ENCODE data around the gene AK8.

Gene AK8

GRCh38 chr9:132770770-132771310 is 107.2 kb downstream of the AK8 start:
- no peaks in the 10 kb centered on the region for H3K36me3 ChIP-seq (replicated peaks in 1 of 2; ENCODE audit: control insufficient read depth in 2 of 2, insufficient read depth in 2 of 2, low read length in 2 of 2)
- DNase-seq (ENCODE audit: low spot score): no peak
- no peaks in the 10 kb centered on the region for H3K79me1 ChIP-seq (ENCODE audit: low read depth, low read length)
- no peak overlapping the region for H3K23ac ChIP-seq (ENCODE audit: low read depth, low read length, poor library complexity)
- peaks cover 0 to 3% of the 10 kb centered on the region in 2 donors for H3K9me3 ChIP-seq (replicated peaks in 1 of 2; ENCODE audit: control insufficient read depth in 2 of 2, insufficient read depth in 1 of 2, low read depth in 1 of 2, low read length in 2 of 2)
- no peak overlapping the region for H3K14ac ChIP-seq (ENCODE audit: low read length)
- no peak overlapping the region for H2BK120ac ChIP-seq (ENCODE audit: low read depth, low read length)
- no CpG with 5 or more reads among the region's 10 CpGs for WGBS, 2 donors (ENCODE audit: extremely low coverage in 2 of 2, insufficient read length in 2 of 2, insufficient replicate concordance in 1 of 2)
- H2AK5ac ChIP-seq (ENCODE audit: low read depth, low read length): peak overlapping the region; percentile 1
- H3K4me2 ChIP-seq (ENCODE audit: insufficient read depth, low read length, poor library complexity, severe bottlenecking): peak overlapping the region; percentile 56
- no peak overlapping the region for H4K91ac ChIP-seq (ENCODE audit: low read depth, low read length, poor library complexity)
- H2BK15ac ChIP-seq (ENCODE audit: low read length): peak overlapping the region; percentile 51
- no peak overlapping the region for H2BK5ac ChIP-seq (ENCODE audit: low read length)
- no peak overlapping the region for H3K27ac ChIP-seq (replicated peaks; ENCODE audit: low read length)
- peaks cover 9 to 10% of the 10 kb centered on the region in 2 donors for H3K4me1 ChIP-seq (ENCODE audit: control insufficient read depth in 2 of 2, insufficient read depth in 1 of 2, low read depth in 1 of 2, low read length in 2 of 2)
- H3K27me3 ChIP-seq (ENCODE audit: control insufficient read depth in 3 of 3, insufficient read depth in 3 of 3, low read depth in 1 of 3, low read length in 3 of 3): peaks cover 0 to 3% (median 0%) of the 10 kb centered on the region in 3 experiments
- no peak overlapping the region for H3K9ac ChIP-seq (ENCODE audit: low read depth, low read length, poor library complexity)
- no peak overlapping the region for H3K4ac ChIP-seq (ENCODE audit: low read length)
- H2BK12ac ChIP-seq (ENCODE audit: low read length): no peak overlapping the region
- H4K8ac ChIP-seq (ENCODE audit: low read depth, low read length): peak overlapping the region; percentile 54
- H3K4me3 ChIP-seq (ENCODE audit: low read length in 2 of 2): peak overlapping the region in 1 of 2 donors; percentile 27
- peak overlapping the region; percentile 77 for H3K18ac ChIP-seq (ENCODE audit: low read length)
- H2AFZ ChIP-seq (ENCODE audit: low read length): peak overlapping the region; percentile 85

DNA sequence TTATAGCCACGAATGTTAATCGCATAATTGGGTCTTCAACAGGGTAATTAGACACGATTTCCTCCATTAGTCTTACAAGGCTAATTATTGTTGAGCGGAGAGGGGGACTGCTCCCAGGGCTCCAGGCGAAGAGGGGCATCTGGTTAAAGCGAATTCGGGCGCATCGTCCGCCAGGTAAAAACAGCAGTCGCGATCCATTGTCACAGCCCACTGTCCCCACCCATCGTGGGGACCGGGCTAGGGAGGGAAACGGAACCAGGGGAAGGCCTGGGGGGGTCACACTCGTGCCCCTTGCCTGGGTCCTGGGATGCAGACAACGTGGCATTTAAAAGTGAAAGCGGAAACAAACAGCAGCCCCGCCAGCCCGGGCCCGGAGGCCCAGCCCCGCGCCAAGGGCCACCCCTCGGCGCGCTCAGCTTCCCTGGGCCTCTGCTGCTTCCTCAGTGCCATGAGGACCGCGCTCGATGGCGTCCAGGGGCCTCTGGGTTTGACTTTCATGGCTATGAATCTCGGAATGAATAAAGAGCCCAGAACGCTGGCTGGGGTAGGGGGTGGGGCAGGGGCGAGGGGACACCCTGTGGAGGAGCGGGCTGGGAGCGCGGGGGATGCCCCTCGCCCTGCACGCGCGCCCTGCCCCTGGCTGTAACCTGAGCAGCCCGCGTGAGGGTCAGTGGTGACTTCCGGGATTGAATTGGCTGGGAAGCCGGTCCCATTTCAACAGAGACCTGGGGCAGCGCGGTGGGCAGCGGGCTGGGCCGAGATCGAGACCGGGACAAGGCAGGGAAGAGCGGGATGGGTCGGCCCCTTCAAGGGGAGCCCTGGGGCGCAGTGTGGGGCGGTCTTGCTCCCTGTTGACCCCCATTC is 107.9 kb downstream of the AK8 start:
- Histone ChIP-seq H2BK120ac (ENCODE audit: low read depth, low read length) (peak overlapping the region; percentile 78), H3K18ac (ENCODE audit: low read length) (peak overlapping the region; percentile 92), H3K27ac (replicated peaks; ENCODE audit: low read length) (no peak overlapping the region), H3K14ac (ENCODE audit: low read length) (no peak overlapping the region), H3K4me2 (ENCODE audit: insufficient read depth, low read length, poor library complexity, severe bottlenecking) (peak overlapping the region; percentile 92), H2AK5ac (ENCODE audit: low read depth, low read length) (peak overlapping the region; percentile 1), H2BK5ac (ENCODE audit: low read length) (no peak overlapping the region), H3K27me3 (ENCODE audit: control insufficient read depth in 3 of 3, insufficient read depth in 3 of 3, low read depth in 1 of 3, low read length in 3 of 3) (peaks cover 0 to 3% (median 0%) of the 10 kb centered on the region in 3 experiments), H3K4me1 (ENCODE audit: control insufficient read depth in 2 of 2, insufficient read depth in 1 of 2, low read depth in 1 of 2, low read length in 2 of 2) (peaks cover 9 to 10% of the 10 kb centered on the region in 2 donors), H3K9ac (ENCODE audit: low read depth, low read length, poor library complexity) (peak overlapping the region; percentile 89), H3K9me3 (replicated peaks in 1 of 2; ENCODE audit: control insufficient read depth in 2 of 2, insufficient read depth in 1 of 2, low read depth in 1 of 2, low read length in 2 of 2) (peaks cover 0 to 3% of the 10 kb centered on the region in 2 donors), H3K4me3 (ENCODE audit: low read length in 2 of 2) (peak overlapping the region; percentile 47 to 81), H3K4ac (ENCODE audit: low read length) (no peak overlapping the region), H3K79me1 (ENCODE audit: low read depth, low read length) (no peaks in the 10 kb centered on the region), H4K8ac (ENCODE audit: low read depth, low read length) (no peak overlapping the region), H3K23ac (ENCODE audit: low read depth, low read length, poor library complexity) (no peak overlapping the region), H2BK15ac (ENCODE audit: low read length) (peak overlapping the region; percentile 51), H2AFZ (ENCODE audit: low read length) (peak overlapping the region; percentile 85), H4K91ac (ENCODE audit: low read depth, low read length, poor library complexity) (no peak overlapping the region), H3K36me3 (replicated peaks in 1 of 2; ENCODE audit: control insufficient read depth in 2 of 2, insufficient read depth in 2 of 2, low read length in 2 of 2) (no peaks in the 10 kb centered on the region), H2BK12ac (ENCODE audit: low read length) (no peak overlapping the region)
- WGBS, 2 donors (ENCODE audit: extremely low coverage in 2 of 2, insufficient read length in 2 of 2, insufficient replicate concordance in 1 of 2): no CpG with 5 or more reads among the region's 54 CpGs
- DNase-seq (ENCODE audit: low spot score): peak; percentile 48

GRCh38 chr9:132768932-132769905 is 108.9 kb downstream of the AK8 start:
- Histone ChIP-seq H3K18ac (ENCODE audit: low read length) (peak overlapping the region; percentile 76), H3K27ac (replicated peaks; ENCODE audit: low read length) (no peak overlapping the region), H3K9ac (ENCODE audit: low read depth, low read length, poor library complexity) (no peak overlapping the region), H2AFZ (ENCODE audit: low read length) (peak overlapping the region; percentile 85), H3K23ac (ENCODE audit: low read depth, low read length, poor library complexity) (no peak overlapping the region), H4K8ac (ENCODE audit: low read depth, low read length) (no peak overlapping the region), H4K91ac (ENCODE audit: low read depth, low read length, poor library complexity) (no peak overlapping the region), H3K36me3 (replicated peaks in 1 of 2; ENCODE audit: control insufficient read depth in 2 of 2, insufficient read depth in 2 of 2, low read length in 2 of 2) (no peaks in the 10 kb centered on the region), H2BK5ac (ENCODE audit: low read length) (no peak overlapping the region), H3K4me2 (ENCODE audit: insufficient read depth, low read length, poor library complexity, severe bottlenecking) (peak overlapping the region; percentile 92), H3K4ac (ENCODE audit: low read length) (no peak overlapping the region), H3K27me3 (ENCODE audit: control insufficient read depth in 3 of 3, insufficient read depth in 3 of 3, low read depth in 1 of 3, low read length in 3 of 3) (peaks cover 0 to 3% (median 0%) of the 10 kb centered on the region in 3 experiments), H2BK15ac (ENCODE audit: low read length) (peak overlapping the region; percentile 5), H3K9me3 (replicated peaks in 1 of 2; ENCODE audit: control insufficient read depth in 2 of 2, insufficient read depth in 1 of 2, low read depth in 1 of 2, low read length in 2 of 2) (peaks cover 0 to 3% of the 10 kb centered on the region in 2 donors), H2BK12ac (ENCODE audit: low read length) (no peak overlapping the region), H2BK120ac (ENCODE audit: low read depth, low read length) (no peak overlapping the region), H3K4me3 (ENCODE audit: low read length in 2 of 2) (peak overlapping the region; percentile 47 to 81), H3K4me1 (ENCODE audit: control insufficient read depth in 2 of 2, insufficient read depth in 1 of 2, low read depth in 1 of 2, low read length in 2 of 2) (peaks cover 9 to 10% of the 10 kb centered on the region in 2 donors), H3K14ac (ENCODE audit: low read length) (no peak overlapping the region), H3K79me1 (ENCODE audit: low read depth, low read length) (no peaks in the 10 kb centered on the region), H2AK5ac (ENCODE audit: low read depth, low read length) (no peak overlapping the region)
- WGBS, 2 donors (ENCODE audit: extremely low coverage in 2 of 2, insufficient read length in 2 of 2, insufficient replicate concordance in 1 of 2): no CpG with 5 or more reads among the region's 25 CpGs
- peak; percentile 41 for DNase-seq (ENCODE audit: low spot score)

Data from neuronal stem cell (in vitro differentiated cells).